Neural progenitor cell (in vitro differentiated cells): Measurements from ENCODE around the gene PLA2G6. TPM values are rescaled to one million over a fixed set of nuclear protein-coding genes. Genes with fewer than 3 reads are reported as not detected.

Experiments
- DNase-seq: peaks from one replicate; pipeline ENCODE4 v3.0.0-alpha.2; 2016; ENCODE audit warnings: low spot score
- H2AFZ ChIP-seq: fragments of 200-600 bp; sonication (generic); replicated peaks from 2 replicates; pipeline ENCODE4 v1.6.1; 2016; ENCODE audit warnings: antibody characterized with exemption
- H3F3A ChIP-seq: fragments of 200-600 bp; sonication (generic); 2 replicates; pipeline ENCODE4 v1.6.1; 2016; ENCODE audit warnings: antibody characterized with exemption, low read depth
- H3K27ac ChIP-seq: fragments of 200-600 bp; sonication (generic); 2 replicates; pipeline ENCODE4 v1.5.1; 2016; ENCODE audit warnings: mild to moderate bottlenecking
- H3K27me3 ChIP-seq: fragments of 200-600 bp; sonication (generic); 2 replicates; pipeline ENCODE4 v1.6.1; 2016; ENCODE audit warnings: mild to moderate bottlenecking, moderate library complexity
- H3K36me3 ChIP-seq: fragments of 200-600 bp; sonication (generic); 2 replicates; pipeline ENCODE4 v1.5.1; 2016
- H3K4me1 ChIP-seq: fragments of 200-600 bp; sonication (generic); 2 replicates; pipeline ENCODE4 v1.6.1; 2016; ENCODE audit warnings: mixed run types
- H3K4me2 ChIP-seq: fragments of 200-600 bp; sonication (generic); 2 replicates; pipeline ENCODE4 v1.6.1; 2016
- H3K4me3 ChIP-seq: fragments of 200-600 bp; sonication (generic); 2 replicates; pipeline ENCODE4 v1.5.1; 2016
- H3K79me2 ChIP-seq: fragments of 200-600 bp; sonication (generic); 2 replicates; pipeline ENCODE4 v1.6.1; 2016; ENCODE audit warnings: low read depth
- H3K9ac ChIP-seq: fragments of 200-600 bp; sonication (generic); 2 replicates; pipeline ENCODE4 v1.6.1; 2016
- H3K9me3 ChIP-seq: fragments of 200-600 bp; sonication (generic); 2 replicates; pipeline ENCODE4 v1.5.1; 2016; ENCODE audit warnings: low read depth
- H4K20me1 ChIP-seq: fragments of 200-600 bp; sonication (generic); 2 replicates; pipeline ENCODE4 v1.6.1; 2016; ENCODE audit warnings: low read depth
- H3K27ac Mint-ChIP-seq: 3 replicates; pipeline ENCODE4 v1.8.0; 2021; ENCODE audit warnings: mixed read lengths
- H3K27me3 Mint-ChIP-seq: 2 replicates; pipeline ENCODE4 v1.8.0; 2022; ENCODE audit warnings: low read depth, mild to moderate bottlenecking, inconsistent platforms, moderate library complexity, mixed read lengths; ENCODE audit not compliant: insufficient read depth
- H3K36me3 Mint-ChIP-seq: 3 replicates; pipeline ENCODE4 v1.8.0; 2021; ENCODE audit warnings: mixed read lengths
- H3K4me1 Mint-ChIP-seq: 3 replicates; pipeline ENCODE4 v1.8.0; 2021; ENCODE audit warnings: mixed read lengths
- H3K4me3 Mint-ChIP-seq: 3 replicates; pipeline ENCODE4 v1.8.0; 2021; ENCODE audit warnings: mild to moderate bottlenecking, moderate library complexity, mixed read lengths
- H3K9me3 Mint-ChIP-seq: 3 replicates; pipeline ENCODE4 v1.8.0; 2020; ENCODE audit warnings: mixed read lengths
- CTCF ChIP-seq: fragments of 200-600 bp; sonication (generic); IDR thresholded peaks from 2 replicates; pipeline ENCODE4 v1.5.1; 2017; ENCODE audit warnings: antibody characterized with exemption, mild to moderate bottlenecking
- EZH2 ChIP-seq: fragments of 200-600 bp; sonication (generic); IDR thresholded peaks from 2 replicates; pipeline ENCODE4 v1.6.1; 2017; ENCODE audit warnings: antibody characterized with exemption, mild to moderate bottlenecking, moderate library complexity
- EZH2phosphoT487 ChIP-seq: fragments of 200-600 bp; sonication (generic); IDR thresholded peaks from 2 replicates; pipeline ENCODE4 v1.6.1; 2017; ENCODE audit warnings: antibody characterized with exemption
- total RNA-seq: library from RNA; depleted of rRNA; stranded (reverse); fragments of >200 nt; gene quantifications from 2 replicates; pipeline ENCODE4 v1.2.3, GENCODE V29; 2015; ENCODE audit warnings: low replicate concordance

Gene PLA2G6
- total RNA-seq, 1 donor from 2014 or later = 20.1 TPM

GRCh38 chr22:38085056-38085455 is 96.6 kb downstream of the PLA2G6 start:
- no peaks in the 10 kb centered on the region for H3K36me3 Mint-ChIP-seq
- no peaks in the 10 kb centered on the region for H3K9me3 Mint-ChIP-seq
- no peaks in the 10 kb centered on the region for H3K36me3 ChIP-seq
- TF ChIP-seq EZH2phosphoT487 (no peak), EZH2 (no peak), CTCF (no peak)
- H3K4me2 ChIP-seq = peak overlapping the region; percentile 67
- H3K27me3 ChIP-seq = peaks cover 39% of the 10 kb centered on the region
- H3K27me3 Mint-ChIP-seq = peaks cover 9% of the 10 kb centered on the region
- peaks cover 45% of the 10 kb centered on the region for H3K4me1 ChIP-seq
- H3K27ac ChIP-seq = no peak overlapping the region
- H4K20me1 ChIP-seq = no peaks in the 10 kb centered on the region
- DNase-seq = no peak
- H3F3A ChIP-seq = peaks cover 37% of the 10 kb centered on the region
- H3K4me1 Mint-ChIP-seq = peaks cover 7% of the 10 kb centered on the region
- H3K27ac Mint-ChIP-seq = no peak overlapping the region
- no peak overlapping the region for H2AFZ ChIP-seq
- H3K9ac ChIP-seq = no peak overlapping the region
- H3K79me2 ChIP-seq = no peaks in the 10 kb centered on the region
- H3K9me3 ChIP-seq = no peaks in the 10 kb centered on the region
- no peak overlapping the region for H3K4me3 ChIP-seq
- no peak overlapping the region for H3K4me3 Mint-ChIP-seq

DNA sequence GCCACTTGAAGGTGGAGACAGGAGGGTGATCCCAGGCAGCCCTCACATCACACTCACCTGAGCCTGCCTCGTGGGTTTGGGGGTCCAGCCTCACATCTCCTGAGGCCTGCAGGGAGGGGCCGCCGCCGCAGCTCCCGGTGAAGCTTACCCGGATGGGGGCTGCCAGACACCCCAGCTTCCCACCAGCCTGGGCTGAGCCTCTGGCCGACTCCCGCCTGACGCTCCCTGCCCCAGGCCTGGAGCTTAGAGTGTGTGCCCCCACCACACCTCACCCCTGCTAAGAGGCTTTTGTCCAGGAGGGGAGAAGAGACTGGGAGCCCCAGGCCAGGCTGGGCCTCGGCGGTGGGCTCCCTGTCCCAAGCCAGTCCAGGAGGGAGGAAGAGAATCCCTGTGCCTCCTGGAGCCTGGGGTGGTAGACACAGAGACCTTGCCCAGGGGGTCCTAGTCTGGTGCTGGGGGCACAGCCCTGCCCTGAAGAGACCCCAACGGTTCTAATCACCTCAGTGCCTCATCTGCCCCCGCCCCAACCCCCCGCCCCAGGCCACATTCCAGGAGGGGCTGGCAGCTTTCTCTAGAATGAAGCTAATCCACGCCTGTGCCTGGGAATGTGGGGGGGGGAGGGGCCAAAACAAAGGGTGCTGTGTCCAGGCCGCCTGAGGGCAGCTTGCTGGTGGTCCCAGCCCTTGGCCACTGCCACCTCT is 97.5 kb downstream of the PLA2G6 start, which contains the start of gene SLC16A8:
Gene SLC16A8 (minus strand): TSS at position 254 of the 701 bp plus-strand sequence. CDS start 1,311 bp downstream, outside the sequence.
- Histone ChIP-seq H3K4me1 (peaks cover 45% of the 10 kb centered on the region), H3K4me2 (peak within 1 kb of the TSS; percentile 67), H3K27me3 (peaks cover 32% of the 10 kb centered on the region), H3K9ac (no peak within 1 kb of the TSS), H3K36me3 (no peaks in the 10 kb centered on the region), H2AFZ (no peak within 1 kb of the TSS), H3K4me3 (peak within 1 kb of the TSS; percentile 0), H3K79me2 (no peaks in the 10 kb centered on the region), H3F3A (peaks cover 42% of the 10 kb centered on the region), H3K27ac (peak within 1 kb of the TSS; percentile 41), H3K9me3 (no peaks in the 10 kb centered on the region), H4K20me1 (no peaks in the 10 kb centered on the region)
- Mint-ChIP-seq H3K4me1 (peaks cover 7% of the 10 kb centered on the region), H3K27ac (no peak within 1 kb of the TSS), H3K36me3 (no peaks in the 10 kb centered on the region), H3K4me3 (no peak within 1 kb of the TSS), H3K27me3 (peaks cover 14% of the 10 kb centered on the region), H3K9me3 (no peaks in the 10 kb centered on the region)
- DNase-seq = peak; percentile 83
- no peak for TF ChIP-seq EZH2
- TF ChIP-seq CTCF = no peak
- TF ChIP-seq EZH2phosphoT487 = no peak

DNA sequence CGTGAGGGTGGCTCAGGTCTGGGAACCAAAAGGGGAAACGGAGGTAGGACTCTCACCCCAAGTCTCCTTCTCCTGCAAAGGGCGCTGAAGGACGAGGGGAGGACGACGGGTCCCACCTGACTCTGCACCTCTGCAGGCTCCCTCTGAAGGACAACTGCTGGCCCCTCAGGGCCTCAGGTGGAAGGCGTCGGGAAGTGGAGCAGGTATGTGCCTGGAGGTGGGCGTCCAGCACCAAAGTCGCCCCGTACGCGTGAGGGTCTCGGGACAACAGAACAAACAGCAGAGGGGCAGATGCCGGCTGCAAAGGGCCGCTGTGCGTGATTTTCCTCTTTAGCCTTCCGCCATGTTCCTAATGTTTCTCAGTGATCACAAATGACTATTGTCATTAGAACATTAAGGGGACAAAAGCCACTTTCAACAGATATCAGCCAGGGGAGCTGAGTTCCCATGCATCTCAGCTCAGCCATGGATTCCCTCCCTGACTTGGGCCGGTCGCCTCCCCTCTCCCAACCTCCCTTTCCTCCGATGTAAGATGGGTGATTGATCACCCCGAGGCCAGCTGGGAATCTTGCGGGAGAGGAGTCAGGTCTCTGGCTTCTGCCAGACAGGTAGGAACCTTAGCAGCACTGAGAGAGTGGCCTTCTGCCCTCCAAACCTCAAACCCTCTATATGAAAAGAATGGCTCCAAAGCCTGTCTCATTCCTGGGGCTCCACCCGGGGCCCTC is 98.5 kb downstream of the PLA2G6 start:
- no peak overlapping the region for H3K27ac Mint-ChIP-seq
- Histone ChIP-seq H3K9me3 (no peaks in the 10 kb centered on the region), H3K4me2 (peak overlapping the region; percentile 67), H3K4me1 (peaks cover 45% of the 10 kb centered on the region), H3K79me2 (no peaks in the 10 kb centered on the region), H3F3A (peaks cover 42% of the 10 kb centered on the region), H2AFZ (no peak overlapping the region), H3K27ac (no peak overlapping the region), H3K36me3 (no peaks in the 10 kb centered on the region), H3K9ac (no peak overlapping the region), H4K20me1 (no peaks in the 10 kb centered on the region), H3K4me3 (no peak overlapping the region), H3K27me3 (peaks cover 31% of the 10 kb centered on the region)
- no peaks in the 10 kb centered on the region for H3K9me3 Mint-ChIP-seq
- no peaks in the 10 kb centered on the region for H3K36me3 Mint-ChIP-seq
- no peak for DNase-seq
- peaks cover 7% of the 10 kb centered on the region for H3K4me1 Mint-ChIP-seq
- H3K4me3 Mint-ChIP-seq = no peak overlapping the region
- TF ChIP-seq EZH2phosphoT487 (no peak), EZH2 (no peak), CTCF (no peak)
- H3K27me3 Mint-ChIP-seq = peaks cover 14% of the 10 kb centered on the region
